Anterior cingulate cortex (tissue), 58 donors: ENCODE measurements around the gene PTP4A1.
A peak's percentile ranks its signal among the peaks of the same experiment; 100 is the strongest.
"Not testable (repeated sequence)": the region's sequence is repeated elsewhere in the genome, so short reads cannot be mapped to it uniquely, and the experiment has no call there.

ENCODE experiments used
- DNase-seq, 58 donors: peaks; one replicate each; lab custom pipeline; 2025; lab: John Stamatoyannopoulos, UW

The PTP4A1 gene

DNA sequence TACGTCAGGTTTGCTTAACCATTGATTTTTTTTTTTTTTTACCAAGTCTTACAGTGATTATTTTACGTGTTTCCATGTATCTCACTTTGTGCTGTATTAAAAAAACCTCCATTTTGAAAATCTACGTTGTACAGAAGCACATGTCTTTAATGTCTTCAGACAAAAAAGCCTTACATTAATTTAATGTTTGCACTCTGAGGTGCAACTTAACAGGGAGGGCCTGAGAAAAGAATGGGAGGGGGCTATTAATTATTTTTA is 8.4 kb downstream of the PTP4A1 start:
- no peak for DNase-seq

DNA sequence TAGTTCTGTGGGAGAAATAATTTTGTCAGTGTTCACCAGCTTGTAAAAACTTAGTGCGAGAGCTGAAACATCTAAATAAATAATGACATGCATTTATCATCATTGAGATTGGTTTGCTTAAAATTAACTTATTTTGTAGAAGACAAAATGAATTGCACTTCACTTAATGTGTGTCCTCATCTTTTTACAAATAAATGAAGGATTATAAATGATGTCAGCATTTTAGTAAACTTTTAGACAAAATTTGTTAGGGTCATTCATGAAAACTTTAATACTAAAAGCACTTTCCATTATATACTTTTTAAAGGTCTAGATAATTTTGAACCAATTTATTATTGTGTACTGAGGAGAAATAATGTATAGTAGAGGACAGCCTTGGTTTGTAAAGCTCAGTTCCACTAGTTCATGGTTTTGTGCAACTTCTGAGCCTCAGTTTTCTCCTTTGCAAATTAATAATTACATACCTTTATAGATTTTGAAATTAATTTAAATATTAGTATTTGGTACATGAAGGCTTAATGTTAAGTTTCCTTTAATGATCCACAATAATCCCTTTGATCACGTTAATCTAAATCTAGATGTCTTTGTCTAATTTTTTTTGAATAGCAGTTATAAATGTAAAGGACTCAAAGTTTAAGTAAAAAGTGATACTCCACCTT is 9.2 kb downstream of the PTP4A1 start:
- DNase-seq, result no peak

DNA sequence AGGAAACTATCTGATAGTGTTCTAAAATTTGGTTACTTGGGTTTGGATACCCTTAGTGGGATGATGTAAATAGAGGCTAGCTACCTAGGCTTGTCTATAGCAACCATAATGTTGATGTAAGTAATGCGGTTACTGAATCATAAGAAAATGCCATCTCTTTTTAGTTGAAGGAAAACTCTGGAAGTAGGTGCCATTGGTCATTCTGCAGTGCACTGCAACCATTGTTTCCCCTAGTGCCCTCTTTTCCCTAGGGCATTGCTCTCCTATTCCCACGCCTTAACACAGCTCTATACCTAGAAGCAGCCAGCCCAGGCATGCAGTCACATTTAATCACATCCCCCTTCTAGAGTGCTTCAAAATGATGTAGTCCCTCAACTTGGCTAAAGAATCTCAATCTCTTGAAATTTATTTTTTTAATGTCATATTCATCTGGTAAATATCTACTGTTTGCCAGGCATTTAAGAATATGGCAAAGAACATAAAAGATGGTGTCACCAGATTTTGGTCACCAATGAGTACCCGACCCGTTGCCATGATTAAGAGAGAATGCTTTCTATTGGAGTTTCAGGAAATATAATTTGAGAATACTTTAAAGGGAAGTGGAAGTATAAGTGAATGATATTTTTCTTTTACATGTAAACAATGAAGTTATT is 10.4 kb downstream of the PTP4A1 start:
- DNase-seq, result no peak

DNA sequence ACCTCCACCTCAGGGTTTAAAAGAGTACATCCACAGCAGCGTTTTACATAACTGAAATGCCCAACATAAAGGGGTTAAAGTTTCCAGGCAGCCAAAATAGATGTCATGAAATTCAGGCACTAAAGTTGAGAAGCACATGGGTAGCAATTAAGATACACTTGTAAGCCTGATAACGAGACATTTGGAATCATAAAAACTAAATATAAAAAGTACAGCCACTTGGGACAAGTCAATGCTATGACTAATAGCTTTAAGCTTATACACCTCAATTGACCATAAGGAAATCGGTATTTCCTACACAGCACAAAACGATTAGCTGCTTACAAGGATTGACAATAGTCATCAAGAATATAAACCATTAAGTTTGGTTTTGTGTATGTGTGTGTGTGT is 11.8 kb downstream of the PTP4A1 start:
- no peak for DNase-seq

DNA sequence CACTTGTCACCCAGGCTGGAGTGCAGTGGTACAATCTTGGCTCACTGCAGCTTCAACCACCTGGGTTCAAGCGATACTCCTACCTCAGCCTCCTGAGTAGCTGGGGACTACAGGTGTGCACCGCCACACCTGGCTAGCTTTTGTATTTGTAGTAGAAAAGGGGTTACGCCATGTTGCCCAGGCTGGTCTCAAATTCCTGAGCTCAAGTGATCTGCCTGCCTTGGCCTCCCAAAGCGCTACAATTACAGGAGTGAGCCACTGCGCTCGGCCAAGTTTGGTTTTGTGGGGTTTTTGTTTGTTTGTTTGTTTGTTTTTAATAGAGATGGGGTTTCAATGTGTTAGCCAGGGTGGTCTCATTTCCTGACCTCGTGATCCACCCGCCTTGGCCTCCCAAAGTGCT is 12.3 kb downstream of the PTP4A1 start:
- DNase-seq, result no peak

DNA sequence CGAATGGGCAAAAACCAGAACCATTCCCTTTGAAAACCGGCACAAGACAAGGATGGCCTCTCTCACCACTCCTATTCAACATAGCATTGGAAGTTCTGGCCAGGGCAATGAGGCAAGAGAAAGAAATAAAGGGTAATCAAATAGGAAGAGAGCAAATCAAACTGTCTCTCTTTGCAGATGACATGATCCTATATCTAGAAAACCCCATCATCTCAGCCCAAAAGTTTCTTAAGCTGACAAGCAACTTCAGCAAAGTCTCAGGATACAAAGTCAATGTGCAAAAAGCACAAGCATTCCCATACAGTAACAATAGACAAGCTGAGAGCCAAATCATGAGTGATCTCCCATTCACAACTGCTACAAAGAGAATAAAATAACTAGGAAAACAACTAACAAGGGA is 13.4 kb downstream of the PTP4A1 start:
- not testable (repeated sequence) for DNase-seq

DNA sequence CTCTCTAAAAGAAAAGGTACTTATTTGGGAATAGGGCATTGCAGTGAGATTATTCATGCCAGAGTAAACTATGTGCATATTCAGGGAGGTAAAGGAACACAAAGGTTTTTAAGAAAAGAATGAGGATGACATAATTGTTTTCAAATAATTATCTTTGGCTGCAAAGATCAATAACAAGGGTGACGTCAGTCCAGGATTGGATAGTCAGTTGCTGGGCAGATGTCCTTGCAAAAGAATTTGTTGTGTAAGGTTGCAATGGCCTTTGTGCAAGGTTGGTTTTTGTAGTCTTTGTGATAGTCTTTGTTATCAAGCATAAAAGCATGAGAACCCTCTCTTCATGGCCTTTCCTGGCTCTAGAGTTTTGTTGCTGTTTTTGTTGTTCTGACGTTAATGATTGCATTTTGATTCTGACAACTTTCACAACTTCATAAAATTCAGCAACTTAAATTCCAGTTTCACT is 17.7 kb downstream of the PTP4A1 start:
- DNase-seq, result no peak

DNA sequence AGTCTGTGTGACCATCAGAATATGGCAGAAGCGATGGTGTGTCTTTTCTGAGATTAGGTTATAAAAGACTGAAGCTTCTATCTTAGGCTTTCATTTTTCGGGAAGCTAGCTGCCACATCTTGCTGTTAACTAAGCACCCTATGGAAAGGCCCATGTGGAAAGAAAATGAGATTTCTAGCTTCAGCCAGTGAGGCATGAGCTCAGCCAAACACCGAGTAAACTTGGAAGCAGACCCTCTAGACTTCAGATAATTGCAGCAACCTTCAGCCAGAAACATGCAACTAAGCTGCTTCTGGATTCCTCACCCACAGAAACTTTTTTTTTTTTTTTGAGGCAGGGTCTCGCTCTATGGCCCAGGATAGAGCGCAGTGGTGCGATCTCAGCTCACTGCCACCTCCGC is 20.6 kb downstream of the PTP4A1 start:
- no peak for DNase-seq

DNA sequence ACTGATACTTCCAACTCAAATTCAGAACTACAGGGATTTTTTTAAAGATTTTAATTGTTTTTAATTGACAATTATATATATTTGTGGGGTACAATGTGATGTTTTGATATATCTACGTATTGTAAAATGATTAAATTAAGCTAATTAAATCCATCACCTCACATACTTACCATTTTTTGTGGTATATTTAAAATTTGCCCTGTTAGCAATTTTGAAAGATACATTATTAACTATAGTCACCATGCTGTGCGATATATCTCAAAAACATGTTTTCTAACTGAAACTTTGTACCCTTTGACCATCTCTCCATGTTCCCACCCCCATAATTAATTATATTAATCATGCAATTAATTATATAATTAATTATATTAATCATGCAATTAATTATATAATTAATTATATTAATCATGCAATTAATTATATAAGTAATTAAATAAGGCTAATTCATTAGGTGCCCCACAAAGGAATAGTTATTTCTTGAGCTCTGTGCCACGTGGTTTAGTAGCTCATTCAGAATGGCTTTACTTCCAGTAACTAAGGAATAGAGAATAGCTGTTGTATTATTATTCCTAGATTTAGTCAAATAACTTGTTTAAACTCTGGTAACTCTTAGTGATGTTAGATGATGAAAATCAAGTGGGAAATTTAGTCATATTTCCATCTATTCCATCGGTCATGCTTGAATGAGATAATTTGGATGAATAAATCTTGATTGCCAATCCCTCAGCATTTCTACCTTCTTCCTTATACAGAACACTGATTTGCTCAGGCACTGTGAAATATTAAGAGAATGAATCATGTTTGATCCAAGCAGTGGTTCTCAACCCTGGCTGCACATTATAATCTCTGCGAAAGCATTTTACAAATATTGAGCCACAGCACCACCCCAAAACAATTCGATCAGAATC is 25.1 kb downstream of the PTP4A1 start:
- DNase-seq, result no peak

DNA sequence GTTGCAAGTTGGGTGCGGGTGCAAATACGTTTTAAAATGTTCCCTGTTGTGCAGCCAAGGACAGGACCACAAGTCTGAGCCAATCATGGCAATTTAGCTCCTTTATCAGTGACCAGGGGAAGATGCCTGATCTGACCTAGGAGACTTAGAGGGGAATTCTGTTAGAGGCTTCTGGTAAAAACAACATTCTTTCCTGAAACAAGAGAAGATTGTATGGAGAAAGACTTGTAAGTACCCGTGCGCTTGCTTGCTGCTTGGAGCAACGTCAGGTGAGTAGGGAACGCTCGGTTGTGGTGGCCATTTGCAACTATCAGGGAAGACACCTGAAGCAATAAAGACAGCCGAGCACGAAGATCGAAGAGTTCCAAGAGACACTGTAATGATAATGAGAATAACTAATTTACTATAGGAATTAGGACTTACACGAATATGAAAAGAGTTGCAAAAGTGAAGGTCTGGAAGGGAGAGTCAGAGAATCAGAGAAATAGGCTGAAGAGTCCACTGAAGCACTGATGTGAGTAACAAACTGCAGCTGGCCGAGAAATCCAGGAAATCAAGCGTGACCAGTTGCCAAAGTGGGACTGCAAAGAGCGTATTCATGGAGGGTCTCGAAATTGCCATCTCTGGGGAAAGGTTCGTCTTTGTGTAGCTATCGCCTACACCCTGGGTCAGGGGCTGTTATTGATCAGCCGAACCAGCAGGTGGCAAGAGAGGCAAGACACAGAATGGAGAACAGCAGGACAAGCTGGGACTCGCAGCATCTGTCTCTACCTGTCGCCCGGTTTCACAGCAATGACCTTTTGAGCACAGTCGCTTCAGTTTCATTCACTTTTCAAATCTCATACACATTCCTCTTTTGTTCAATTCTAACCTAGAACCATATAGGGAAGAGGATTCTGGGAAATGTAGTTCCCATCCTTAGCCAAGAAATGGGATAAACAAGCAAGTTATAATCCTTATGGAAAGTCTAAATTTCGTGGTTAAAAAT is 26.1 kb downstream of the PTP4A1 start:
- DNase-seq, result peak in 57 of 58 donors; percentile 1 to 81 (median 53)

DNA sequence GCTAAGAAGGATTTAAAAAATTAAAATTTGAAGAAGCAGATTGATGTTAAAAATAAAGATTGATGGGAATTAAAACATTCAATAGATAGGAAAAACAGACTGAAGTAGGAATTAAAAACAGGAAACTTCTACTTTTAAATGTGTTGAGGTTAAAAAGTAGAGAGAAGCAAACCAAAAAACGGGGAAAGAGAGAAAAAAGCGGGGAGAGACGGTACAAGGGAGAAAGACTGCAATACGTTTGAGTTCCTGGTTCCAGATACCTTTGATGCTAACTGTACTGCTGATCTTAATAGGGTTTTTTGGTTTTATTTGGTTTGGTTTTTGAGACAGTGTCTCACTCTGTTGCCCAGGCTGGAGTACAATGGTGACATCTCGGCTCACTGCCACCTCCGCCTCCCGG is 27.0 kb downstream of the PTP4A1 start:
- no peak for DNase-seq

DNA sequence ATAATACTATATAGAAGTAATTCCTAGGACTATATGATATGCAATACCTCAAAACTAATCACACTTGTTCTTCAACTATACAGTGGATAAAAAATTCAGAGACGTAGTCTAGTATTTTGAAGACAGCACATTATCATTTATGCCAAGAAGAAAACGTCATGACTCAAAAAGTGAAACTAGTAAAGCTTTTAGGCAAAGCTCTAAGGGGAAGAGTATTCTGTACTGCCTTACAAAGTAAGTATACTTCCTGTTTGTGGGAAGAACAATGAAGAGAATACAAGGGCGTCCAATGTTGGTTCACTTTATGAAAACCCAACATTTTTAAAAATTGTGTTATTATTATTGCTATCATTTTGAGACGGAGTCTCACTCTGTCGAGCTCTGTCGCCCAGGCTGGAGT is 27.9 kb downstream of the PTP4A1 start:
- DNase-seq, result no peak

DNA sequence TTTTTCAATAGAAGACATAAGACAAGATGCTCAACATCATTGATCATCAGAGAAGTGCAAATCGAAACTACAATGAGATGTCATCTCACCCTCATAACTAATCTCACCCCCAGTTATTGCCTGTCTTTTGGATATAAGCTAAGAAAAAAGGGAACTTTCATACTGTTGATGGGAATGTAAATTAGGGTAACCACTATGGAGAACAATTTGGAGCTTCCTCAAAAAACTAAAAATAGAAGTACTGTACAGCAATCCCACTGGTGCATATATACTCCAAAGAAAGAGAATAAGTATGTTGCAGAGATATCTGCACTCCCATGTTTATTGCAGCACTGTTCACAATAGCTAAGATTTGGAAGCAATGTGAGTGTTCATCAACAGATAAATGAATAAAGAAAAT is 37.0 kb downstream of the PTP4A1 start:
- DNase-seq, result no peak

DNA sequence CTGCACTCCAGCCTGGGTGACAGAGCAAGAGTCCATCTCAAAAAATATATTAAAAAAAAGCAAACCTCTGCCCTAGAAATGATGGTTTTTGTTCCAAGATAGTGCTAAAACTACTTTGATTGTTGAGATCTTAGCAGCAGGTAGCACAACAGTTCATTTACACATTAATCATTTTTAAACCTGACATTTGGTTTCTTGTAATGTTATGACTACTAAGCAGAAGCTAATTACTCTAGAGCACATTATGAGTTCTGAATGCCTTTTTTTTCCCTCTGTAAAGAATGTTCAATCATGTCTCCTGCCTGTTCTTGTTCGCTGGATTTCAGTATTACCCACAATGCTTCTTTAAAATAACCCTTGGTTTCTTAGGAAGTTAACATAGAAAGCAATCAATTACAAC is 38.7 kb downstream of the PTP4A1 start:
- DNase-seq, result no peak

DNA sequence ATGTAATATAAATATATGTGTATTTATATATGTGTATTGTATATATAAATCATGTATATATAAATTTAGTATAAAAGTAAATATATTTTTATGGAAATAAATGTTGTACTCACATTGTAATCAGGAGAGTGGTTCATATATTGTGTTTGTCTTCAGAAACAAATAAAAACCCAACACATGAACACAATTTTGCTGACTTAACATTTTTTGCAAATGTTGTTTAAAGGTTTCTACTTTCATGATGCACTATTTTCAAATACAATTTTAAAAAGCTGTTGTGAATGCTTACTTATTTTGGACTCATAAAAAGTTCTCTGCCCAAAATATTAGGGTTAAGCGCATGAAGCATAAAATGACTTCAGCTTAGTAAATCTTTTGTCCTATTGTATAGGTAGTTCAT is 39.3 kb downstream of the PTP4A1 start:
- DNase-seq, result no peak

DNA sequence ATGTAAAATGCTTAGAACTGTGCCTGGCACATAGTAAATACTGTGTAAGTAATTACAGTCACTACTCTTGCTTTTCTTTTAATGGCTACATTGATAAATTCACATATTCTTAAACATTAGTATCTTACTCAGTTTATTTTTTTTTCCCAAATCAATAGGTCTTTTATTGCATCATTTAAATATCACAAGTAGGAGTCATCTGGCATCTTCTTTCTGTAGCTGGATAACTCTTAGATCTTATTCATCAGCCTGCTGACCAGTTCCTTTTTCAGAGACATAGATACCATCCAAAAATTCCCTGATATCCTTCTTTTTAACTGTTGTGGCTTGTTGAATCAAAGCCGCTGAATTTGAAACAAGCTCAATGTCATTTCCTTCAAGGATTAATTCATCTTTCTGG is 43.3 kb downstream of the PTP4A1 start:
- DNase-seq, result no peak
